ENCODE measurements around the gene TPRG1.
"Not testable (repeated sequence)": the region's sequence is repeated elsewhere in the genome, so short reads cannot be mapped to it uniquely, and the experiment has no call there.

Gene TPRG1

GRCh38 chr3:189316296-189317019 is 144.7 kb downstream of the TPRG1 start:
- DNase-seq (ENCODE audit: low spot score): no peak
- TF ChIP-seq CTCF (IDR thresholded peaks at IDR 0.05): no peak
- no peak overlapping the region for H3K4me3 ChIP-seq
- no peak overlapping the region for H3K27ac ChIP-seq

GRCh38 chr3:189317911-189318310 is 146.1 kb downstream of the TPRG1 start:
- no peak for DNase-seq (ENCODE audit: low spot score)

GRCh38 chr3:189320511-189320910 is 148.7 kb downstream of the TPRG1 start:
- DNase-seq (ENCODE audit: low spot score): no peak
- H3K27ac ChIP-seq: no peak overlapping the region
- H3K4me3 ChIP-seq: no peak overlapping the region
- TF ChIP-seq CTCF (IDR thresholded peaks at IDR 0.05): no peak

More at GRCh38 chr3:189317911-189318310, 146.1 kb downstream of the TPRG1 start:
- no peak for TF ChIP-seq CTCF (IDR thresholded peaks at IDR 0.05)
- no peak overlapping the region for H3K27ac ChIP-seq
- no peak overlapping the region for H3K4me3 ChIP-seq

- Histone ChIP-seq H3K27ac (no peak overlapping the region), H3K4me3 (no peak overlapping the region)
- DNase-seq (ENCODE audit: low spot score): no peak
- TF ChIP-seq CTCF (IDR thresholded peaks at IDR 0.05): no peak
Observed at GRCh38 chr3:189322339-189322738, 150.6 kb downstream of the TPRG1 start.

GRCh38 chr3:189324538-189325138 is 152.9 kb downstream of the TPRG1 start:
- H3K27ac ChIP-seq: no peak overlapping the region
- no peak overlapping the region for H3K4me3 ChIP-seq
- TF ChIP-seq CTCF (IDR thresholded peaks at IDR 0.05): no peak
- no peak for DNase-seq (ENCODE audit: low spot score)

- Histone ChIP-seq H3K27ac (no peak overlapping the region), H3K4me3 (no peak overlapping the region)
- no peak for DNase-seq (ENCODE audit: low spot score)
- no peak for TF ChIP-seq CTCF (IDR thresholded peaks at IDR 0.05)
Observed at GRCh38 chr3:189325454-189325853, 153.7 kb downstream of the TPRG1 start.

GRCh38 chr3:189329630-189330029 is 157.9 kb downstream of the TPRG1 start:
- not testable (repeated sequence) for DNase-seq (ENCODE audit: low spot score); H3K4me3 ChIP-seq

More at GRCh38 chr3:189329630-189330029, 157.9 kb downstream of the TPRG1 start:
- not testable (repeated sequence) for H3K27ac ChIP-seq

All from coronary artery (tissue), 2 donors.